Nucleus accumbens (tissue), 56 donors: ENCODE data around the gene SDC3.
A peak's percentile ranks its signal among the peaks of the same experiment; 100 is the strongest.

Experiments used
- DNase-seq, 56 donors: peaks; one replicate each; lab custom pipeline; 2025; lab: John Stamatoyannopoulos, UW

The SDC3 gene

GRCh38 chr1:30893776-30894507 lies 14.6 kb downstream of the SDC3 start:
- peak in 1 of 56 donors; percentile 39 for DNase-seq

- DNase-seq = no peak
Measured at GRCh38 chr1:30892671-30893073, 15.9 kb downstream of the SDC3 start.

GRCh38 chr1:30891227-30891552 lies 17.4 kb downstream of the SDC3 start:
- DNase-seq = no peak

- no peak for DNase-seq
Measured at GRCh38 chr1:30890502-30891226, 17.9 kb downstream of the SDC3 start.

GRCh38 chr1:30889511-30889910 lies 19.0 kb downstream of the SDC3 start:
- no peak for DNase-seq

GRCh38 chr1:30888975-30889374 lies 19.6 kb downstream of the SDC3 start:
- no peak for DNase-seq

GRCh38 chr1:30888391-30888790 lies 20.2 kb downstream of the SDC3 start:
- DNase-seq = peak in 19 of 56 donors; percentile 8 to 63 (median 33)

- DNase-seq = no peak
Measured at GRCh38 chr1:30887485-30888315, 20.9 kb downstream of the SDC3 start.

- no peak for DNase-seq
Measured at GRCh38 chr1:30886710-30887428, 21.7 kb downstream of the SDC3 start.

GRCh38 chr1:30885570-30886522 lies 22.7 kb downstream of the SDC3 start:
- peak in 44 of 56 donors; percentile 13 to 88 (median 62) for DNase-seq

- no peak for DNase-seq
Measured at GRCh38 chr1:30884723-30885122, 23.8 kb downstream of the SDC3 start.

- DNase-seq = peak in 41 of 56 donors; percentile 16 to 84 (median 53)
Measured at GRCh38 chr1:30883389-30884172, 25.0 kb downstream of the SDC3 start.

GRCh38 chr1:30882678-30883388 lies 25.7 kb downstream of the SDC3 start:
- DNase-seq = peak in 21 of 56 donors; percentile 18 to 68 (median 35)

GRCh38 chr1:30881319-30882181 lies 27.0 kb downstream of the SDC3 start:
- peak in 4 of 56 donors; percentile 6 to 64 (median 23) for DNase-seq

GRCh38 chr1:30880678-30881318 lies 27.8 kb downstream of the SDC3 start:
- peak in 3 of 56 donors; percentile 8 to 64 (median 41) for DNase-seq
